Type B pancreatic cell (in vitro differentiated cells): ENCODE measurements around the gene DCTN3. TPM values are rescaled to one million over a fixed set of nuclear protein-coding genes. Genes with fewer than 3 reads are reported as not detected.
A peak's percentile ranks its signal among the peaks of the same experiment; 100 is the strongest.

Experiments used
- DNase-seq: peaks from one replicate; pipeline ENCODE4 v3.0.0; 2021; ENCODE audit warnings: mixed read lengths; ENCODE audit not compliant: unreplicated experiment; ENCODE audit errors: extremely low spot score
- H3K27ac Mint-ChIP-seq: 2 replicates; pipeline ENCODE4 v1.8.0; 2021; ENCODE audit warnings: mild to moderate bottlenecking, mixed read lengths
- H3K27me3 Mint-ChIP-seq: 2 replicates; pipeline ENCODE4 v1.8.0; 2021; ENCODE audit warnings: mixed read lengths
- H3K36me3 Mint-ChIP-seq: 2 replicates; pipeline ENCODE4 v1.8.0; 2021; ENCODE audit warnings: mixed read lengths
- H3K4me1 Mint-ChIP-seq: one replicate; pipeline ENCODE4 v1.8.0; 2021; ENCODE audit warnings: mixed read lengths; ENCODE audit not compliant: unreplicated experiment
- H3K4me3 Mint-ChIP-seq: 2 replicates; pipeline ENCODE4 v1.8.0; 2021; ENCODE audit warnings: mild to moderate bottlenecking, mixed read lengths
- H3K9me3 Mint-ChIP-seq: 2 replicates; pipeline ENCODE4 v1.8.0; 2021; ENCODE audit warnings: mixed read lengths
- CTCF ChIP-seq: fragments of 200-600 bp; sonication (generic); conservative IDR thresholded peaks from 2 replicates; pipeline ENCODE4 v1.5.0; 2021; ENCODE audit warnings: antibody characterized with exemption, mild to moderate bottlenecking
- total RNA-seq: library from RNA; stranded (reverse); gene quantifications from 2 replicates; pipeline ENCODE4 v1.2.1, GENCODE V29; 2021; ENCODE audit warnings: low replicate concordance

DCTN3 gene
- total RNA-seq, 1 donor from 2014 or later: 93.4 TPM

GRCh38 chr9:34581318-34581717, 39.0 kb downstream of the DCTN3 start:
- DNase-seq: no peak
- no peak overlapping the region for H3K27ac Mint-ChIP-seq
- H3K4me3 Mint-ChIP-seq: no peak overlapping the region
- peaks cover 88% of the 10 kb centered on the region for H3K27me3 Mint-ChIP-seq
- peaks cover 75% of the 10 kb centered on the region for H3K4me1 Mint-ChIP-seq
- H3K36me3 Mint-ChIP-seq: no peaks in the 10 kb centered on the region
- no peaks in the 10 kb centered on the region for H3K9me3 Mint-ChIP-seq
- no peak for TF ChIP-seq CTCF

GRCh38 chr9:34580358-34580757, 39.9 kb downstream of the DCTN3 start:
- DNase-seq: no peak
- H3K27ac Mint-ChIP-seq: no peak overlapping the region
- H3K9me3 Mint-ChIP-seq: no peaks in the 10 kb centered on the region
- H3K36me3 Mint-ChIP-seq: no peaks in the 10 kb centered on the region
- peak overlapping the region; percentile 70 for H3K4me3 Mint-ChIP-seq
- peaks cover 75% of the 10 kb centered on the region for H3K4me1 Mint-ChIP-seq
- H3K27me3 Mint-ChIP-seq: peaks cover 86% of the 10 kb centered on the region
- no peak for TF ChIP-seq CTCF

GRCh38 chr9:34579808-34580163, 40.5 kb downstream of the DCTN3 start:
- Mint-ChIP-seq H3K9me3 (no peaks in the 10 kb centered on the region), H3K4me1 (peaks cover 73% of the 10 kb centered on the region), H3K36me3 (no peaks in the 10 kb centered on the region), H3K27me3 (peaks cover 85% of the 10 kb centered on the region), H3K4me3 (peak overlapping the region; percentile 74), H3K27ac (no peak overlapping the region)
- DNase-seq: no peak
- no peak for TF ChIP-seq CTCF

GRCh38 chr9:34579104-34579807, 41.0 kb downstream of the DCTN3 start:
- Mint-ChIP-seq H3K27me3 (peaks cover 79% of the 10 kb centered on the region), H3K4me1 (peaks cover 69% of the 10 kb centered on the region), H3K36me3 (no peaks in the 10 kb centered on the region), H3K4me3 (peak overlapping the region; percentile 79), H3K9me3 (no peaks in the 10 kb centered on the region), H3K27ac (peak overlapping the region; percentile 60)
- DNase-seq: no peak
- TF ChIP-seq CTCF: no peak

GRCh38 chr9:34578241-34579103, 41.8 kb downstream of the DCTN3 start:
- no peaks in the 10 kb centered on the region for H3K9me3 Mint-ChIP-seq

More at GRCh38 chr9:34578241-34579103, 41.8 kb downstream of the DCTN3 start:
- TF ChIP-seq CTCF: peak; percentile 38
- Mint-ChIP-seq H3K4me1 (peaks cover 66% of the 10 kb centered on the region), H3K27me3 (peaks cover 75% of the 10 kb centered on the region), H3K4me3 (peak overlapping the region; percentile 79), H3K36me3 (no peaks in the 10 kb centered on the region), H3K27ac (no peak overlapping the region)
- DNase-seq: no peak
